ENCODE data around the gene HIPK4. TPM values are rescaled to one million over a fixed set of nuclear protein-coding genes. Genes with fewer than 3 reads are reported as not detected.

The HIPK4 gene
- total and polyA plus RNA-seq, 9 of the 15 experiments (the other 6 are each of a cell fraction or from before 2014, with no cell fraction given), result 0.06 to 0.09 TPM; not detected in 7

DNA sequence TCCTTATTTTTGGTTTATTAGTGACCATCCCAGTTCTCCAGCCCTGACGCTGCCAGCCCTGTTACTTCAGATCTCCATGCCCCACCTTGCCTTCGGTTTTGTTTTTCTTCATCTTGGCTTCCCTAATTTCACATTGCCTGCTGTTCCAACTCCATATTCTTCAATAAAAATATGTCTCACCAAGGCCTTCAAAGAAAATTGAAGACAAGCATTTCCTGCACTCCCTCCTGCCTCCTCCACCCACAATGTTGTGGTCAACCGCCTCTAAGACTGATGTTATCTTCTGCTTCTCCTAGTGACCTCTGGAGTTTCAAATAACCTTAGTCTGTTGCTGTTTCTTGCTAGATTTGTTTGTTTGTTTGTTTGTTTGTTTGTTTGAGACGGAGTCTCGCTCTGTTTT, 26.9 kb downstream of the HIPK4 start (continued):
- TF ChIP-seq, protein P1, sequence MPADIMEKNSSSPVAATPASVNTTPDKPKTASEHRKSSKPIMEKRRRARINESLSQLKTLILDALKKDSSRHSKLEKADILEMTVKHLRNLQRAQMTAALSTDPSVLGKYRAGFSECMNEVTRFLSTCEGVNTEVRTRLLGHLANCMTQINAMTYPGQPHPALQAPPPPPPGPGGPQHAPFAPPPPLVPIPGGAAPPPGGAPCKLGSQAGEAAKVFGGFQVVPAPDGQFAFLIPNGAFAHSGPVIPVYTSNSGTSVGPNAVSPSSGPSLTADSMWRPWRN (IDR thresholded peaks at IDR 0.05; ENCODE audit: low read depth), result no peak
- peak; percentile 83 for TF ChIP-seq LEF1 (IDR thresholded peaks at IDR 0.05)
- TF ChIP-seq BRD4 (IDR thresholded peaks at IDR 0.05), result no peak
- TF ChIP-seq SMARCE1 (IDR thresholded peaks at IDR 0.05), result peak; percentile 81; the same call in 1 of the 2 replicates
- TF ChIP-seq DIDO1 (tag; IDR thresholded peaks at IDR 0.05; ENCODE audit: low read depth), result no peak
- TF ChIP-seq NFYB (IDR thresholded peaks at IDR 0.05; ENCODE audit: extremely low read depth, insufficient read length), result no peak
- TF ChIP-seq FOXA1 (IDR thresholded peaks at IDR 0.05; ENCODE audit: borderline replicate concordance), result no peak
- no peak for TF ChIP-seq MIER1 (IDR thresholded peaks at IDR 0.05; ENCODE audit: low read depth)
- TF ChIP-seq EHMT2 (IDR thresholded peaks at IDR 0.05), result no peak
- no peak for TF ChIP-seq NR1H2 (CRISPR knock-in tag; IDR thresholded peaks at IDR 0.05)
- no peak for TF ChIP-seq POLR2H (tag; IDR thresholded peaks at IDR 0.05; ENCODE audit: low read depth)
- TF ChIP-seq, protein P2, sequence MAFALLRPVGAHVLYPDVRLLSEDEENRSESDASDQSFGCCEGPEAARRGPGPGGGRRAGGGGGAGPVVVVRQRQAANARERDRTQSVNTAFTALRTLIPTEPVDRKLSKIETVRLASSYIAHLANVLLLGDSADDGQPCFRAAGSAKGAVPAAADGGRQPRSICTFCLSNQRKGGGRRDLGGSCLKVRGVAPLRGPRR (CRISPR knock-in tag; IDR thresholded peaks at IDR 0.05), result no peak
- TF ChIP-seq GTF2A2 (tag; IDR thresholded peaks at IDR 0.05), result no peak
- TF ChIP-seq, protein P3, sequence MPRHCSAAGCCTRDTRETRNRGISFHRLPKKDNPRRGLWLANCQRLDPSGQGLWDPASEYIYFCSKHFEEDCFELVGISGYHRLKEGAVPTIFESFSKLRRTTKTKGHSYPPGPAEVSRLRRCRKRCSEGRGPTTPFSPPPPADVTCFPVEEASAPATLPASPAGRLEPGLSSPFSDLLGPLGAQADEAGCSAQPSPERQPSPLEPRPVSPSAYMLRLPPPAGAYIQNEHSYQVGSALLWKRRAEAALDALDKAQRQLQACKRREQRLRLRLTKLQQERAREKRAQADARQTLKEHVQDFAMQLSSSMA (CRISPR knock-in tag; IDR thresholded peaks at IDR 0.05), result no peak
- TF ChIP-seq POU5F1 (IDR thresholded peaks at IDR 0.05; ENCODE audit: borderline replicate concordance, low read depth, low read length, partially characterized antibody), result no peak
- TF ChIP-seq TEAD2 (tag; IDR thresholded peaks at IDR 0.05), result no peak
- TF ChIP-seq GATA2 (CRISPR knock-in tag; IDR thresholded peaks at IDR 0.05), result peak; percentile 80
- no peak for TF ChIP-seq KAT8 (IDR thresholded peaks at IDR 0.05; ENCODE audit: low read depth)
- no peak for TF ChIP-seq SAFB (IDR thresholded peaks at IDR 0.05; ENCODE audit: borderline replicate concordance, low read depth, low read length)
- no peak for TF ChIP-seq TOE1 (IDR thresholded peaks at IDR 0.05; ENCODE audit: borderline replicate concordance)
- no peak for TF ChIP-seq TOE1 (CRISPR knock-in tag; IDR thresholded peaks at IDR 0.05; ENCODE audit: borderline replicate concordance, low read depth)
- no peak for TF ChIP-seq PHTF2 (CRISPR knock-in tag; IDR thresholded peaks at IDR 0.05)
- no peak for TF ChIP-seq ZFP30 (CRISPR knock-in tag; IDR thresholded peaks at IDR 0.05; ENCODE audit: borderline replicate concordance)
- TF ChIP-seq, protein P4, sequence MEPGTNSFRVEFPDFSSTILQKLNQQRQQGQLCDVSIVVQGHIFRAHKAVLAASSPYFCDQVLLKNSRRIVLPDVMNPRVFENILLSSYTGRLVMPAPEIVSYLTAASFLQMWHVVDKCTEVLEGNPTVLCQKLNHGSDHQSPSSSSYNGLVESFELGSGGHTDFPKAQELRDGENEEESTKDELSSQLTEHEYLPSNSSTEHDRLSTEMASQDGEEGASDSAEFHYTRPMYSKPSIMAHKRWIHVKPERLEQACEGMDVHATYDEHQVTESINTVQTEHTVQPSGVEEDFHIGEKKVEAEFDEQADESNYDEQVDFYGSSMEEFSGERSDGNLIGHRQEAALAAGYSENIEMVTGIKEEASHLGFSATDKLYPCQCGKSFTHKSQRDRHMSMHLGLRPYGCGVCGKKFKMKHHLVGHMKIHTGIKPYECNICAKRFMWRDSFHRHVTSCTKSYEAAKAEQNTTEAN (CRISPR knock-in tag; IDR thresholded peaks at IDR 0.05), result no peak
- TF ChIP-seq CBFB (CRISPR knock-in tag; IDR thresholded peaks at IDR 0.05), result 0 out of 2 replicates have a peak, but pooled peaks have one; percentile 61
- TF ChIP-seq NRF1 (conservative IDR thresholded peaks at IDR 0.05 in 1 of 2, IDR thresholded peaks at IDR 0.05 in 1 of 2), result no peak
- no peak for TF ChIP-seq SMAD2 (IDR thresholded peaks at IDR 0.05; ENCODE audit: low read depth, low read length)
- no peak; the same call in 1 of the 2 replicates for TF ChIP-seq NCOR1 (IDR thresholded peaks at IDR 0.05)
- peak; percentile 56; the same call in 1 of the 2 replicates for TF ChIP-seq RNF2 (IDR thresholded peaks at IDR 0.05)

Measured in K562 (cell line).